Stimulated activated CD8-positive, alpha-beta memory T cell treated with anti-CD3 and anti-CD28 coated beads, Interleukin-15, amount 100 ng/mL, for 1 hour (primary cell): ENCODE measurements around the gene HADHB.
"Not testable (repeated sequence)": the region's sequence is repeated elsewhere in the genome, so short reads cannot be mapped to it uniquely, and the experiment has no call there.

ENCODE experiments used
- DNase-seq: peaks from one replicate; pipeline ENCODE4 v3.0.0-alpha.2; 2020; ENCODE audit warnings: low read depth

HADHB gene

GRCh38 chr2:26330114-26330549 lies 85.4 kb downstream of the HADHB start:
- DNase-seq = peak; percentile 70

GRCh38 chr2:26330604-26331003 lies 85.9 kb downstream of the HADHB start:
- DNase-seq = no peak

- DNase-seq = not testable (repeated sequence)
Observed at GRCh38 chr2:26331321-26331720, 86.6 kb downstream of the HADHB start.

- no peak for DNase-seq
Observed at GRCh38 chr2:26333293-26333692, 88.6 kb downstream of the HADHB start.

DNA sequence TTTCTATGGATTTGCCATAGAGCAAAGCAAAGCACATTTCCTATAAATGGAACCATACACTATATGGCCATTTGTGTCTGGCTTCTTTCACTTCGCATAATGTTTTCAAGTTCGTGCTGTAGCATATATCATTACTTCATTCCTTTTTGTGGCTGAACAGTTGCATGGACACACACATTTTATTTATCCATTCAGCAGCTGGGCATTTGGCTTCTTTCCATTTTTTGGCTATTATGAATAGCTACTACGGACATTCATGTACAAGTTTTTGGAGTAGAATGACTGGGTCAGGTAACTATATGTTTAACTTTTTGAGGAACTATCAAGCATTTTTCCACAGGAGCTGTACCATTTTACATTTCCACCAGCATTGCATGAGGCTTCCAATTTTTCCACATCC lies 90.5 kb downstream of the HADHB start:
- DNase-seq = no peak

DNA sequence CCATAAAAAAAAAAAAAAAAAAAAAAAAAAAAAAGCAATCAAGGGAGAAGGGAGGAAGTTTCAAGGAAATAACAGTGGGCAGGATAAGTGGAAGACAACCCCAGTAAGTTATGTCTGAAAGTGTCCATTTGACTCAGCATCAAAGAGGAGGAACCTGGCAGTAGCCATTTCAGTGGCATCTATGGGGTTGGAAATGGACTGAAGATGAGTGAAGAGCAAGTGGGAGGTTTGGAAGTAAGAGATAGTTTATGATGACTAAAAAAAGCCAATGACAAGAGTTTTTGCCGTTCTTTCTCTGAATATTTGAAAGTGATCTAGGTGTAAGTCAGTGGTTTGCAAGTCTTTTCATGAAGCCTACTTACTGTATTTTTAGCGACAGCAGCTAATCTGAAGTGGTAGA lies 92.0 kb downstream of the HADHB start:
- DNase-seq = no peak

GRCh38 chr2:26337298-26337697 lies 92.6 kb downstream of the HADHB start:
- no peak for DNase-seq
